ENCODE measurements around the gene SAMD4B. TPM values are rescaled to one million over a fixed set of nuclear protein-coding genes. Genes with fewer than 3 reads are reported as not detected.

SAMD4B gene
- total and polyA plus RNA-seq, 7 donors = 28.4 to 83.6 (median 52.7) TPM

- Histone ChIP-seq H3K36me3 (peaks cover 5 to 29% (median 19%) of the 10 kb centered on the region in 4 donors), H3K4me3 (peak overlapping the region; percentile 83 to 99 (median 91)), H3K4me1 (peaks cover 0 to 63% (median 50%) of the 10 kb centered on the region in 4 donors), H3K27me3 (no peaks in the 10 kb centered on the region), H3K9me3 (no peaks in the 10 kb centered on the region), H3K27ac (peak overlapping the region; percentile 100)
- intact Hi-C loops (cut with DNase I) = loop anchor here (2.0 kb wide), 1 partner anchor 71 kb away; the partner anchor contains the start of gene SAMD4B
- no peak for TF ChIP-seq EP300 (IDR thresholded peaks at IDR 0.05)
- no peak for TF ChIP-seq POLR2AphosphoS5 (IDR thresholded peaks at IDR 0.05)
- TF ChIP-seq CTCF (IDR thresholded peaks at IDR 0.05) = no peak
- no peak for TF ChIP-seq POLR2A (IDR thresholded peaks at IDR 0.05)
- peak; percentile 81 for DNase-seq
- WGBS, 2 donors = 35 to 52% methylated on average over 18 of the region's 18 CpGs
Observed at GRCh38 chr19:39413911-39414608, 71.8 kb downstream of the SAMD4B start.

- H3K36me3 ChIP-seq = peaks cover 7 to 42% (median 31%) of the 10 kb centered on the region in 4 donors
- intact Hi-C loops (cut with DNase I) = no loop called here
- no peaks in the 10 kb centered on the region for H3K9me3 ChIP-seq
- H3K27me3 ChIP-seq = no peaks in the 10 kb centered on the region
- peak; percentile 74 for DNase-seq
- peak overlapping the region; percentile 100 for H3K27ac ChIP-seq
- peaks cover 0 to 59% (median 48%) of the 10 kb centered on the region in 4 donors for H3K4me1 ChIP-seq
- TF ChIP-seq POLR2AphosphoS5 (IDR thresholded peaks at IDR 0.05) = peak in 1 of 4 donors; percentile 5
- TF ChIP-seq POLR2A (IDR thresholded peaks at IDR 0.05) = no peak
- TF ChIP-seq EP300 (IDR thresholded peaks at IDR 0.05) = no peak
- H3K4me3 ChIP-seq = peak overlapping the region in 3 of 4 donors; percentile 83 to 99 (median 98)
- 66 to 77% methylated on average over 35 of the region's 35 CpGs for WGBS, 2 donors
Observed at GRCh38 chr19:39415111-39416046, 73.2 kb downstream of the SAMD4B start.

- 66 to 81% methylated on average over 27 of the region's 27 CpGs for WGBS, 2 donors
- H3K27ac ChIP-seq = peak overlapping the region; percentile 12 to 100 (median 100)
- H3K27me3 ChIP-seq = no peaks in the 10 kb centered on the region
- no peaks in the 10 kb centered on the region for H3K9me3 ChIP-seq
- TF ChIP-seq POLR2A (IDR thresholded peaks at IDR 0.05) = no peak
- TF ChIP-seq POLR2AphosphoS5 (IDR thresholded peaks at IDR 0.05) = no peak
- no peak for TF ChIP-seq EP300 (IDR thresholded peaks at IDR 0.05)
- TF ChIP-seq CTCF (IDR thresholded peaks at IDR 0.05) = no peak
- H3K4me3 ChIP-seq = no peak overlapping the region
- peaks cover 7 to 53% (median 36%) of the 10 kb centered on the region in 4 donors for H3K36me3 ChIP-seq
- no peak for DNase-seq
- H3K4me1 ChIP-seq = peaks cover 0 to 49% (median 38%) of the 10 kb centered on the region in 4 donors
- intact Hi-C loops (cut with DNase I) = no loop called here
Observed at GRCh38 chr19:39416152-39417120, 74.2 kb downstream of the SAMD4B start.

- Histone ChIP-seq H3K4me3 (no peak overlapping the region), H3K27ac (peak overlapping the region in 1 of 4 donors; percentile 21), H3K36me3 (peaks cover 7 to 65% (median 42%) of the 10 kb centered on the region in 4 donors), H3K27me3 (no peaks in the 10 kb centered on the region), H3K4me1 (peaks cover 0 to 43% (median 35%) of the 10 kb centered on the region in 4 donors), H3K9me3 (no peaks in the 10 kb centered on the region)
- intact Hi-C loops (cut with DNase I) = no loop called here
- TF ChIP-seq POLR2AphosphoS5 (IDR thresholded peaks at IDR 0.05) (no peak), POLR2A (IDR thresholded peaks at IDR 0.05) (no peak), CTCF (IDR thresholded peaks at IDR 0.05) (no peak), EP300 (IDR thresholded peaks at IDR 0.05) (no peak)
- no peak for DNase-seq
- WGBS, 2 donors = 85 to 87% methylated on average over 30 of the region's 30 CpGs
Observed at GRCh38 chr19:39417463-39418181, 75.4 kb downstream of the SAMD4B start.
